Measurements from ENCODE around the gene RALBP1. TPM values are rescaled to one million over a fixed set of nuclear protein-coding genes. Genes with fewer than 3 reads are reported as not detected.
"Not testable (repeated sequence)": the region's sequence is repeated elsewhere in the genome, so short reads cannot be mapped to it uniquely, and the experiment has no call there.

The RALBP1 gene
- 10 to 100 TPM; 41.4 to 50.4 TPM for total RNA-seq
- long read RNA-seq, donor 1, full-length matches to known transcripts: 9 of 25 reads
- long read RNA-seq, donor 1, partial matches to known transcripts: 14 of 25 reads
- long read RNA-seq, donor 1, other reads (novel, unspliced or antisense): 2 of 25 reads
- long read RNA-seq, donor 2, partial matches to known transcripts: 24 of 28 reads
- long read RNA-seq, donor 2, other reads (novel, unspliced or antisense): 2 of 28 reads

- intact Hi-C loops (cut with DNase I): loop anchor here in 1 of 2 donors (10.0 kb wide), 1 partner anchor 140 kb away; the partner anchor contains the start of gene TWSG1
These were observed at the start of gene RALBP1 for GRCh38 chr18:9474983-9475642. Gene RALBP1, plus strand, starts transcription at chr18:9475513. Its CDS starts 37,533 bp downstream, at chr18:9513046.

GRCh38 chr18:9426753-9427152 is 48.6 kb upstream of the RALBP1 start:
- intact Hi-C loops (cut with DNase I): no loop called here
- no peak for DNase-seq (ENCODE audit: low spot score)

More at GRCh38 chr18:9474983-9475642, at the start of gene RALBP1:
- peak; percentile 100 for DNase-seq (ENCODE audit: low spot score)

- no peak for DNase-seq (ENCODE audit: low spot score)
- intact Hi-C loops (cut with DNase I): no loop called here
These were observed 47.0 kb upstream of the RALBP1 start for GRCh38 chr18:9428301-9428706.

GRCh38 chr18:9428862-9429661 is 46.3 kb upstream of the RALBP1 start:
- intact Hi-C loops (cut with DNase I): no loop called here
- DNase-seq (ENCODE audit: low spot score): no peak

GRCh38 chr18:9429662-9429993 is 45.7 kb upstream of the RALBP1 start:
- intact Hi-C loops (cut with DNase I): no loop called here
- DNase-seq (ENCODE audit: low spot score): no peak

- DNase-seq (ENCODE audit: low spot score); intact Hi-C loops (cut with DNase I): not testable (repeated sequence)
These were observed 45.0 kb upstream of the RALBP1 start for GRCh38 chr18:9430315-9430714.

- intact Hi-C loops (cut with DNase I): no loop called here
- DNase-seq (ENCODE audit: low spot score): no peak
These were observed 44.0 kb upstream of the RALBP1 start for GRCh38 chr18:9431296-9431695.

- intact Hi-C loops (cut with DNase I); DNase-seq (ENCODE audit: low spot score): not testable (repeated sequence)
These were observed 42.2 kb upstream of the RALBP1 start for GRCh38 chr18:9433122-9433521.

GRCh38 chr18:9433671-9434121 is 41.6 kb upstream of the RALBP1 start:
- intact Hi-C loops (cut with DNase I): no loop called here
- no peak for DNase-seq (ENCODE audit: low spot score)

GRCh38 chr18:9434122-9434701 is 41.1 kb upstream of the RALBP1 start:
- intact Hi-C loops (cut with DNase I): no loop called here
- no peak for DNase-seq (ENCODE audit: low spot score)

- DNase-seq (ENCODE audit: low spot score): no peak
- intact Hi-C loops (cut with DNase I): no loop called here
These were observed 40.3 kb upstream of the RALBP1 start for GRCh38 chr18:9435041-9435440.

- no peak for DNase-seq (ENCODE audit: low spot score)
- intact Hi-C loops (cut with DNase I): no loop called here
These were observed 38.9 kb upstream of the RALBP1 start for GRCh38 chr18:9436206-9436929.

- no peak for DNase-seq (ENCODE audit: low spot score)
- intact Hi-C loops (cut with DNase I): no loop called here
These were observed 38.3 kb upstream of the RALBP1 start for GRCh38 chr18:9437021-9437437.

- DNase-seq (ENCODE audit: low spot score): no peak
- intact Hi-C loops (cut with DNase I): no loop called here
These were observed 37.6 kb upstream of the RALBP1 start for GRCh38 chr18:9437672-9438071.

GRCh38 chr18:9441061-9441460 is 34.3 kb upstream of the RALBP1 start:
- intact Hi-C loops (cut with DNase I): no loop called here
- no peak for DNase-seq (ENCODE audit: low spot score)

GRCh38 chr18:9444549-9444948 is 30.8 kb upstream of the RALBP1 start:
- intact Hi-C loops (cut with DNase I): no loop called here
- DNase-seq (ENCODE audit: low spot score): no peak

GRCh38 chr18:9446839-9447238 is 28.5 kb upstream of the RALBP1 start:
- intact Hi-C loops (cut with DNase I): no loop called here
- no peak for DNase-seq (ENCODE audit: low spot score)

GRCh38 chr18:9447334-9447733 is 28.0 kb upstream of the RALBP1 start:
- intact Hi-C loops (cut with DNase I): no loop called here

More at GRCh38 chr18:9447334-9447733, 28.0 kb upstream of the RALBP1 start:
- no peak for DNase-seq (ENCODE audit: low spot score)
